Adrenal gland (tissue), 12 donors: ENCODE data around the gene CFLAR. TPM values are rescaled to one million over a fixed set of nuclear protein-coding genes. Genes with fewer than 3 reads are reported as not detected.

Experiments used
- DNase-seq, 7 donors: peaks; one replicate each; pipeline ENCODE4 v3.0.0-alpha.2; 2019 to 2020
- H3K27ac ChIP-seq, 5 donors: fragments of 200-600 bp; sonication (generic) in 4 of 5; 1 replicate in 3 of 5; 2 replicates in 2 of 5; pipeline versions ENCODE4 v1.5.1 to v1.8.0; 2016 to 2020; ENCODE audit warnings: mild to moderate bottlenecking in 1 of 5
- H3K27me3 ChIP-seq: fragments of 200-600 bp; 2 replicates; pipeline ENCODE4 v1.8.0; 2021
- H3K36me3 ChIP-seq, 2 donors: fragments of 200-600 bp; replicated peaks in 1 of 2; 1 replicate in 1 of 2; 2 replicates in 1 of 2; pipeline versions ENCODE4 v1.5.1 to v1.8.0; 2018 to 2022
- H3K4me1 ChIP-seq, 2 donors: fragments of 200-600 bp; replicated peaks in 1 of 2; 1 replicate in 1 of 2; 2 replicates in 1 of 2; pipeline versions ENCODE4 v1.5.1 to v1.8.0; 2018 to 2021
- H3K4me3 ChIP-seq, 4 donors: fragments of 200-600 bp; sonication (generic) in 3 of 4; one replicate each; pipeline ENCODE4 v1.5.1; 2016 to 2018
- H3K9me3 ChIP-seq, 3 donors: fragments of 200-600 bp; sonication (generic) in 1 of 3; replicated peaks in 1 of 3; 1 replicate in 2 of 3; 2 replicates in 1 of 3; pipeline versions ENCODE4 v1.5.1 to v1.8.0; 2016 to 2021
- POLR2A ChIP-seq, 2 donors: fragments of 450-650 bp; IDR thresholded peaks; one replicate each; pipeline ENCODE4 v1.6.1; 2017; ENCODE audit warnings: antibody characterized with exemption in 2 of 2, mild to moderate bottlenecking in 2 of 2, moderate library complexity in 1 of 2
- WGBS, 4 donors: extraction: QIAGEN DNeasy Blood & Tissue Kit in 2 of 4; methylation state at CpG; one replicate each; pipeline versions ENCODE4 v1.1.5 to v1.1.7; 2013 to 2017; 5-methylcytosine and 5-hydroxymethylcytosine counted together
- intact Hi-C, 2 donors: fragments of 100-400 bp; cut with DNase I; formaldehyde crosslinking; loops; one replicate each; pipeline versions ENCODE4 v1.14.1 to v1.15.0; 2022 to 2023
- polyA plus RNA-seq, 3 donors: library from polyadenylated mRNA; stranded (reverse); fragments of 200-250 nt in 2 of 3; fragments of 350-450 nt in 1 of 3; fragmentation: Illumina TruSeq in 1 of 3; extraction: RNeasy Lipid Tissue Mini Kit (QIAGEN cat#74804) in 1 of 3; gene quantifications; one replicate each; pipeline ENCODE4 v1.2.3, GENCODE V29; 2013 to 2014
- total RNA-seq, 9 donors: library from RNA; depleted of rRNA in 4 of 9; stranded (reverse); fragments of >200 nt in 4 of 9; fragments of 120-200 nt in 1 of 9; fragmentation: NEBNext Ultra II Directional in 1 of 9; extraction: Animal tissue kit (Norgen Biotek cat#: 25700) in 1 of 9; gene quantifications; one replicate each; pipeline versions ENCODE4 v1.1.0 to v1.2.4, GENCODE V29; 2013 to 2023
- TF ChIP-seq, protein P1 (sequence below), 6 experiments: fragments of 450-650 bp in 4 of 6; fragments of 200-600 bp in 2 of 6; sonication (generic) in 1 of 6; IDR thresholded peaks; 1 replicate in 5 of 6; 2 replicates in 1 of 6; pipeline versions ENCODE4 v1.5.1 to v1.8.0; 2016 to 2021; ENCODE audit warnings: antibody characterized with exemption in 6 of 6, mild to moderate bottlenecking in 2 of 6, moderate library complexity in 1 of 6
- donor health status: healthy with polysubstance abuse.
- donor health status: Bipolar disorder and iron deficiency.
- donor health status: DM: yes; HTN: yes; CAD: no.
- donor health status: DM: no; HTN: no; CAD: no.
- donor health status: DM: no; HTN: no; CAD: no.
- donor health status: DM: yes; HTN: yes; CAD: no.

The CFLAR gene
- total and polyA plus RNA-seq, 12 donors: 47.1 to 267 (median 91.8) TPM

- Histone ChIP-seq H3K9me3 (no peaks in the 10 kb centered on the region), H3K27ac (peak overlapping the region; percentile 98 to 100 (median 100)), H3K36me3 (no peaks in the 10 kb centered on the region), H3K4me1 (peaks cover 33 to 44% of the 10 kb centered on the region in 2 donors), H3K4me3 (peak overlapping the region; percentile 57 to 85 (median 64)), H3K27me3 (no peaks in the 10 kb centered on the region)
- DNase-seq: peak; percentile 85 to 96 (median 93)
- intact Hi-C loops: loop anchor here in 1 of 2 donors (5.0 kb wide), 1 partner anchor 39 kb away; no protein-coding TSS in a partner anchor
- TF ChIP-seq, protein P1, sequence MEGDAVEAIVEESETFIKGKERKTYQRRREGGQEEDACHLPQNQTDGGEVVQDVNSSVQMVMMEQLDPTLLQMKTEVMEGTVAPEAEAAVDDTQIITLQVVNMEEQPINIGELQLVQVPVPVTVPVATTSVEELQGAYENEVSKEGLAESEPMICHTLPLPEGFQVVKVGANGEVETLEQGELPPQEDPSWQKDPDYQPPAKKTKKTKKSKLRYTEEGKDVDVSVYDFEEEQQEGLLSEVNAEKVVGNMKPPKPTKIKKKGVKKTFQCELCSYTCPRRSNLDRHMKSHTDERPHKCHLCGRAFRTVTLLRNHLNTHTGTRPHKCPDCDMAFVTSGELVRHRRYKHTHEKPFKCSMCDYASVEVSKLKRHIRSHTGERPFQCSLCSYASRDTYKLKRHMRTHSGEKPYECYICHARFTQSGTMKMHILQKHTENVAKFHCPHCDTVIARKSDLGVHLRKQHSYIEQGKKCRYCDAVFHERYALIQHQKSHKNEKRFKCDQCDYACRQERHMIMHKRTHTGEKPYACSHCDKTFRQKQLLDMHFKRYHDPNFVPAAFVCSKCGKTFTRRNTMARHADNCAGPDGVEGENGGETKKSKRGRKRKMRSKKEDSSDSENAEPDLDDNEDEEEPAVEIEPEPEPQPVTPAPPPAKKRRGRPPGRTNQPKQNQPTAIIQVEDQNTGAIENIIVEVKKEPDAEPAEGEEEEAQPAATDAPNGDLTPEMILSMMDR (IDR thresholded peaks at IDR 0.05): peak in 5 of 6 experiments; percentile 5 to 48 (median 44)
- TF ChIP-seq POLR2A (IDR thresholded peaks at IDR 0.05): peak in 1 of 2 donors; percentile 87
- WGBS, 4 donors: 0 to 1% (median 1%) methylated on average over 22 to 48 of the region's 48 CpGs
Observed at GRCh38 chr2:201118121-201118960, 2.4 kb downstream of the CFLAR start.

DNA sequence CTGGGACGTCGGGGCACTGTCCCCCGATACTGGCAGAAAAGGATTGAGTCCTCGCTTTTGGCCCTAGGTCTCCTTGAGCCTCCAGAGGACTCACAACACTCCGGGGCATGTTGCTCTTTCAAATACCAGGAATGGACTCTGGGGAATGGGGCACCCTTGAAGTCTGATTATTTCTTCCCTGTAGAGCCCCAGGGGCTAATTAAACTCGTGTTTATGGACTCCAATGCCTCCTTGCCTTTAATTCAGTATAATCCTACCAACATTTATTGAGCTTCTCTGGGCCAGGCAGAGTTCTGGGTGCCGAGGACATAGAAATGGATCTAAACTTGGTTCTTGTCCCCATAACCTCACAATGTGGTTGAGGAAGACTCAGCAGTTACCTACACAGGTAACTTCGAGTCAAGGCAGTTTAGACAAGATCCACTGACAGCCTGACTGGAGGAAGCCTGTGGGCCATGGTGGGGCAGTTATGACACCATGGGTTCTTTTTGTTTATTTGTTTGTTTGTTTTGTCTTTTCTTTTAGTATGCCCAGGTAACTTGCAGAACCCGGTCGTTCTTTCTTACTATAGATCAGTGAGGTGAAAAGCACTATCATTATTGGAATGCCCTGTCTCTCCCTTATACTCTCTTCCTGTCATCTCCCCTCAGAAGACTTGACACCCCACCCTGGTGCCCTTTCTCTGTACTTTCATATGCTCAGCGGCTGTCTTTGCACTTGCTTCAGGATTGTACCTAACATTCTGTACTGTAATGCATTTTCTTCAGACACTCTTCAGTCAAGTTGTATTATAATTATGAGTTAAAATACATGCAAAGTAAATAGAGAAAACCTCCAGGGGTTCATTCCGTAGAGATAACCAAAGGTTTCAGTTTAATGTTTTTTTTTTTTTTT lies 3.2 kb downstream of the CFLAR start:
- no peaks in the 10 kb centered on the region for H3K9me3 ChIP-seq
- 7 to 14% (median 9%) methylated on average over 8 to 12 of the region's 12 CpGs for WGBS, 4 donors
- peak overlapping the region; percentile 98 to 100 (median 100) for H3K27ac ChIP-seq
- H3K4me3 ChIP-seq: peak overlapping the region; percentile 57 to 85 (median 64)
- DNase-seq: no peak
- no peaks in the 10 kb centered on the region for H3K36me3 ChIP-seq
- H3K4me1 ChIP-seq: peaks cover 33 to 53% of the 10 kb centered on the region in 2 donors
- no peak for TF ChIP-seq POLR2A (IDR thresholded peaks at IDR 0.05)
- TF ChIP-seq, protein P1 (IDR thresholded peaks at IDR 0.05): no peak
- intact Hi-C loops: loop anchor here in 1 of 2 donors (5.0 kb wide), 1 partner anchor 38 kb away; no protein-coding TSS in a partner anchor
- H3K27me3 ChIP-seq: no peaks in the 10 kb centered on the region

DNA sequence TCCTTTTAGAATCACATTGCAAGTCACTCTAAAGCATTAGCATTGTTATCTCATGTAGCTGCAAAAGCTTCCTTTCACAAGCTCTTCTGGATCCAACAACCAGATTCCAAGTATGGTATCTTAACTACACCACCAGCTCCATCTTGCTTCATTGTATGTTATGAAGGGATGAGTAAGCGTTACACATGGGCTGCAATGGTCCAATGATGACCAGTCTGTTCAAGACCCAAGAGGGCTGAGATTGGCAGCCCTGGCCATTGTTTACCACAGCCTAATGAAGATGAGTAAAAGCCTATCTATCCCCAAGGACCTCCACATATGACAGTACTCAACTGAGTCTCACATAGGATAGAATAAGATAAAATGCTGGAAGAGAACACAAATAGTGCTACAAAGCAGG lies 6.3 kb downstream of the CFLAR start:
- H3K4me3 ChIP-seq: peak overlapping the region in 1 of 4 donors; percentile 85
- no peaks in the 10 kb centered on the region for H3K27me3 ChIP-seq
- peaks cover 57 to 83% of the 10 kb centered on the region in 2 donors for H3K4me1 ChIP-seq
- no peaks in the 10 kb centered on the region for H3K36me3 ChIP-seq
- H3K27ac ChIP-seq: peak overlapping the region in 1 of 5 donors; percentile 89
- intact Hi-C loops: no loop called here
- WGBS, 4 donors: 87 to 100% (median 96%) methylated on average over 1 of the region's 1 CpG
- H3K9me3 ChIP-seq: no peaks in the 10 kb centered on the region
- no peak for TF ChIP-seq POLR2A (IDR thresholded peaks at IDR 0.05)
- TF ChIP-seq, protein P1 (IDR thresholded peaks at IDR 0.05): no peak
- DNase-seq: no peak
